Measurements from ENCODE around the gene SLC9A9. TPM values are rescaled to one million over a fixed set of nuclear protein-coding genes. Genes with fewer than 3 reads are reported as not detected.

The SLC9A9 gene
- total and polyA plus RNA-seq, 10 donors: 10.8 to 58.2 (median 44.7) TPM

GRCh38 chr3:143464850-143465249 is 383.4 kb downstream of the SLC9A9 start:
- H3K36me3 ChIP-seq: peaks cover 0 to 45% (median 9%) of the 10 kb centered on the region in 6 donors
- no peaks in the 10 kb centered on the region for H3K9me3 ChIP-seq
- 66 to 84% (median 71%) methylated on average over 2 of the region's 2 CpGs for WGBS, 5 donors
- H3K27me3 ChIP-seq (replicated peaks in 1 of 7): no peaks in the 10 kb centered on the region
- no peak for TF ChIP-seq CTCF (IDR thresholded peaks at IDR 0.05 in 8 of 11, conservative IDR thresholded peaks at IDR 0.05 in 3 of 11)
- TF ChIP-seq POLR2A (IDR thresholded peaks at IDR 0.05): no peak
- no peak for TF ChIP-seq POLR2AphosphoS5 (IDR thresholded peaks at IDR 0.05)
- no peak for DNase-seq
- no peaks in the 10 kb centered on the region for H3K4me1 ChIP-seq
- H3K4me3 ChIP-seq: no peak overlapping the region
- intact Hi-C loops (cut with DNase I; ENCODE audit: low total_unique reads): no loop called here
- no peak overlapping the region for H3K27ac ChIP-seq

GRCh38 chr3:143455480-143455879 is 392.8 kb downstream of the SLC9A9 start:
- Histone ChIP-seq H3K27ac (no peak overlapping the region), H3K9me3 (peaks cover 0 to 21% (median 4%) of the 10 kb centered on the region in 8 donors), H3K4me3 (no peak overlapping the region), H3K4me1 (peaks cover 0 to 6% (median 0%) of the 10 kb centered on the region in 6 donors), H3K27me3 (replicated peaks in 1 of 7) (no peaks in the 10 kb centered on the region), H3K36me3 (no peaks in the 10 kb centered on the region)
- DNase-seq: no peak
- TF ChIP-seq POLR2A (IDR thresholded peaks at IDR 0.05) (no peak), POLR2AphosphoS5 (IDR thresholded peaks at IDR 0.05) (no peak), CTCF (IDR thresholded peaks at IDR 0.05 in 8 of 11, conservative IDR thresholded peaks at IDR 0.05 in 3 of 11) (no peak)
- intact Hi-C loops (cut with DNase I; ENCODE audit: low total_unique reads): no loop called here

- 92 to 100% (median 96%) methylated on average over 1 of the region's 1 CpG for WGBS, 5 donors
- no peak for DNase-seq
- peaks cover 0 to 3% (median 0%) of the 10 kb centered on the region in 6 donors for H3K36me3 ChIP-seq
- H3K9me3 ChIP-seq: peaks cover 0 to 5% (median 0%) of the 10 kb centered on the region in 8 donors
- intact Hi-C loops (cut with DNase I; ENCODE audit: low total_unique reads): no loop called here
- H3K27ac ChIP-seq: no peak overlapping the region
- no peaks in the 10 kb centered on the region for H3K27me3 ChIP-seq (replicated peaks in 1 of 7)
- H3K4me1 ChIP-seq: peaks cover 0 to 6% (median 0%) of the 10 kb centered on the region in 6 donors
- TF ChIP-seq CTCF (IDR thresholded peaks at IDR 0.05 in 8 of 11, conservative IDR thresholded peaks at IDR 0.05 in 3 of 11) (no peak), POLR2AphosphoS5 (IDR thresholded peaks at IDR 0.05) (no peak), POLR2A (IDR thresholded peaks at IDR 0.05) (no peak)
- no peak overlapping the region for H3K4me3 ChIP-seq
These were observed 397.6 kb downstream of the SLC9A9 start for GRCh38 chr3:143450632-143451031.

- TF ChIP-seq CTCF (IDR thresholded peaks at IDR 0.05 in 8 of 11, conservative IDR thresholded peaks at IDR 0.05 in 3 of 11) (no peak), POLR2AphosphoS5 (IDR thresholded peaks at IDR 0.05) (no peak), POLR2A (IDR thresholded peaks at IDR 0.05) (no peak)
- Histone ChIP-seq H3K4me3 (no peak overlapping the region), H3K27ac (no peak overlapping the region), H3K27me3 (replicated peaks in 1 of 7) (no peaks in the 10 kb centered on the region), H3K36me3 (peaks cover 0 to 3% (median 0%) of the 10 kb centered on the region in 6 donors), H3K4me1 (peaks cover 0 to 25% (median 8%) of the 10 kb centered on the region in 6 donors), H3K9me3 (no peaks in the 10 kb centered on the region)
- 83 to 99% (median 86%) methylated on average over 5 of the region's 5 CpGs for WGBS, 5 donors
- DNase-seq: no peak
- intact Hi-C loops (cut with DNase I; ENCODE audit: low total_unique reads): no loop called here
These were observed 400.8 kb downstream of the SLC9A9 start for GRCh38 chr3:143447491-143447890.
